Lung (tissue), 12 donors: ENCODE results near the gene ERFE. TPM values are rescaled to one million over a fixed set of nuclear protein-coding genes. Genes with fewer than 3 reads are reported as not detected.

Experiments used
- ATAC-seq: fragments of 200-7000 bp; cut with Tn5 transposase; one replicate; pipeline ENCODE4 v1.9.1; 2020; ENCODE audit warnings: moderate number of reproducible peaks; ENCODE audit not compliant: insufficient read depth, low FRiP score
- DNase-seq, 3 donors: peaks; one replicate each; pipeline ENCODE4 v3.0.0-alpha.2; 2013 to 2017
- H3K27ac ChIP-seq, 2 donors: one replicate each; pipeline ENCODE4 v1.5.1; 2013; ENCODE audit warnings: mild to moderate bottlenecking in 2 of 2, moderate library complexity in 2 of 2, control low read depth in 1 of 2, inconsistent platforms in 1 of 2, low read depth in 1 of 2, low read length in 1 of 2
- H3K27me3 ChIP-seq, 3 donors: one replicate each; pipeline ENCODE4 v1.5.1; 2013; ENCODE audit warnings: low read length in 2 of 3; ENCODE audit not compliant: control insufficient read depth in 3 of 3, insufficient read depth in 3 of 3
- H3K36me3 ChIP-seq, 4 donors: one replicate each; pipeline ENCODE4 v1.5.1; 2013; ENCODE audit warnings: low read length in 4 of 4, mild to moderate bottlenecking in 1 of 4, moderate library complexity in 1 of 4; ENCODE audit not compliant: control insufficient read depth in 4 of 4, insufficient read depth in 4 of 4
- H3K4me1 ChIP-seq, 5 donors: one replicate each; pipeline ENCODE4 v1.5.1; 2013; ENCODE audit warnings: low read length in 5 of 5, mild to moderate bottlenecking in 2 of 5, moderate library complexity in 1 of 5; ENCODE audit not compliant: control insufficient read depth in 5 of 5, insufficient read depth in 5 of 5
- H3K4me3 ChIP-seq: one replicate; pipeline ENCODE4 v1.5.1; 2013; ENCODE audit warnings: mild to moderate bottlenecking, control low read depth, moderate library complexity
- H3K9ac ChIP-seq, 2 donors: one replicate each; pipeline ENCODE4 v1.5.1; 2013; ENCODE audit warnings: low read length in 2 of 2, control low read depth in 1 of 2; ENCODE audit not compliant: insufficient read depth in 1 of 2
- H3K9me3 ChIP-seq, 4 donors: one replicate each; pipeline ENCODE4 v1.5.1; 2013; ENCODE audit warnings: low read length in 3 of 4, mild to moderate bottlenecking in 1 of 4, moderate library complexity in 1 of 4; ENCODE audit not compliant: control insufficient read depth in 4 of 4, insufficient read depth in 3 of 4
- CTCF ChIP-seq: IDR thresholded peaks from 2 replicates; pipeline ENCODE4 v1.5.1; 2012; ENCODE audit warnings: mild to moderate bottlenecking; ENCODE audit errors: control extremely low read depth, extremely low read depth
- WGBS, 2 donors: extraction: QIAGEN DNeasy Blood & Tissue Kit; methylation state at CpG; one replicate each; pipeline ENCODE4 v1.1.7; 2013; 5-methylcytosine and 5-hydroxymethylcytosine counted together
- polyA plus RNA-seq, 2 donors: library from polyadenylated mRNA; stranded (reverse); fragments of 200-250 nt; gene quantifications; one replicate each; pipeline ENCODE4 v1.2.1, GENCODE V29; 2013
- total RNA-seq, 2 donors: library from RNA; depleted of rRNA in 1 of 2; stranded (reverse); fragments of >200 nt in 1 of 2; gene quantifications; one replicate each; pipeline ENCODE4 v1.2.1, GENCODE V29; 2014 to 2021
- donor health status: control.
- donor health status: control.
- donor health status: Bipolar disorder and iron deficiency.
- donor health status: healthy.
- donor health status: DM: yes; HTN: yes; CAD: no.

ERFE gene
- total and polyA plus RNA-seq, 4 donors = 0.52 to 0.54 (median 0.54) TPM; not detected in 1

DNA sequence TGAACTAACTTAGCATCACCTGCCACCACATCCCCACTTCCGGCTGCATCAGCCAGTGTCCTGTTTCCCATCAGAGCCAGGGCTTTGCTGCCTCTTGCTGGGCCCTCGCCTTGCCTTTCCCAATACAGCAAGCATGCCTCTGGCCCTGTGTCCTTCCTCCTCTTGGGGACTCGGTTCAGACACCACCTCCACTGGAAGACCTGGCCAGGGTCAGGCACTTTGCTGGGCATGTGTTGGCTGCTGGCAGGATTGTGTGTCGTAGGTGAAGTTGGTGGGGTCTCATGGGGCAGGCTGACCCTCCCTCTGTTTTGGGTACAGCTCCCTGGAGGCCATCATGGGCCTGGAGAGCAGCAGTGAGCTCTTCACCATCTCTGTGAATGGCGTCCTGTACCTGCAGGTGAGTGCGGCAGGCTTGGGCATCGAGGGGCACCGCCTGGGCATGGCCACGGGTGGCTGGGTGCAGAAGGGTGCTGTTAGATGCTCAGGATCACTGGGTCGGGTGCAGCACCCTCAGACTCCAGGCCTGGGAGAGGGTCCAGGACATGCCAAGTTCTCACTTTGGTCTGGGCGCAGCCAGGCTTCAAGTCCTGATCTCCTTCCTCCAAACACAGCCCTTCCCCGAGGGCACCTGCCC lies 6.6 kb downstream of the ERFE start:
- 89 to 92% methylated on average over 12 of the region's 12 CpGs for WGBS, 2 donors

GRCh38 chr2:238166391-238167343 lies 7.9 kb downstream of the ERFE start:
- Histone ChIP-seq H3K27me3 (peaks cover 0 to 11% (median 4%) of the 10 kb centered on the region in 3 donors), H3K9me3 (no peaks in the 10 kb centered on the region), H3K4me1 (peaks cover 0 to 14% (median 8%) of the 10 kb centered on the region in 5 donors), H3K9ac (no peak overlapping the region), H3K36me3 (peaks cover 6 to 35% (median 10%) of the 10 kb centered on the region in 4 donors), H3K27ac (no peak overlapping the region), H3K4me3 (no peak overlapping the region)
- DNase-seq (no peak), ATAC-seq (no peak)
- no peak for TF ChIP-seq CTCF
- WGBS, 2 donors = 87% methylated on average over 24 of the region's 24 CpGs

More for the DNA sequence above, 6.6 kb downstream of the ERFE start:
- Histone ChIP-seq H3K27ac (no peak overlapping the region), H3K36me3 (peaks cover 2 to 29% (median 6%) of the 10 kb centered on the region in 4 donors), H3K9ac (no peak overlapping the region), H3K4me3 (no peak overlapping the region), H3K27me3 (peaks cover 0 to 14% (median 4%) of the 10 kb centered on the region in 3 donors), H3K9me3 (no peaks in the 10 kb centered on the region), H3K4me1 (peaks cover 0 to 13% (median 8%) of the 10 kb centered on the region in 5 donors)
- no peak for ATAC-seq
- DNase-seq = peak in 1 of 3 donors; percentile 9
- TF ChIP-seq CTCF = no peak

GRCh38 chr2:238167344-238167715 lies 8.6 kb downstream of the ERFE start:
- Histone ChIP-seq H3K4me3 (no peak overlapping the region), H3K27ac (no peak overlapping the region), H3K36me3 (peaks cover 8 to 39% (median 12%) of the 10 kb centered on the region in 4 donors), H3K9me3 (no peaks in the 10 kb centered on the region), H3K27me3 (peaks cover 0 to 10% (median 4%) of the 10 kb centered on the region in 3 donors), H3K9ac (no peak overlapping the region), H3K4me1 (peaks cover 0 to 14% (median 7%) of the 10 kb centered on the region in 5 donors)
- no peak for ATAC-seq
- DNase-seq = no peak
- WGBS, 2 donors = 90 to 91% methylated on average over 7 of the region's 7 CpGs
- TF ChIP-seq CTCF = no peak
